ENCODE data around the gene HOXB7. TPM values are rescaled to one million over a fixed set of nuclear protein-coding genes. Genes with fewer than 3 reads are reported as not detected.

Gene HOXB7
- total RNA-seq, 1 experiment from 2014 or later: 28.2 TPM

GRCh38 chr17:48605991-48606891 lies 4.6 kb downstream of the HOXB7 start:
- DNase-seq: no peak
- Histone ChIP-seq H3K27me3 (ENCODE audit: insufficient read depth, low read depth) (no peaks in the 10 kb centered on the region), H3K4me1 (replicated peaks; ENCODE audit: insufficient read depth) (peaks cover 34% of the 10 kb centered on the region), H3K4me3 (no peak overlapping the region), H4K20me1 (ENCODE audit: insufficient read depth) (peaks cover 13% of the 10 kb centered on the region), H3K36me3 (ENCODE audit: low read depth) (no peaks in the 10 kb centered on the region), H3K9me2 (ENCODE audit: insufficient read depth) (no peaks in the 10 kb centered on the region), H3K79me2 (ENCODE audit: low read depth) (peaks cover 57% of the 10 kb centered on the region), H3F3A (ENCODE audit: insufficient read depth, low read depth) (peaks cover 22% of the 10 kb centered on the region), H3K27ac (no peak overlapping the region), H3K9me3 (ENCODE audit: insufficient read depth, low read depth) (no peaks in the 10 kb centered on the region), H3K4me2 (0 out of 2 replicates have a peak overlapping the region, but pooled peaks have one; percentile 93), H2AFZ (no peak overlapping the region)
- BruUV-seq (replicated peaks): no TSS peak
- ChIA-PET CTCF (no interaction called here), POLR2A (ENCODE audit: unreplicated experiment) (no interaction called here)
- intact Hi-C loops (cut with micrococcal nuclease; ENCODE audit: unreplicated experiment): no loop called here
- no peak for TF ChIP-seq EZH2 (IDR thresholded peaks at IDR 0.05; ENCODE audit: low read depth)
- TF ChIP-seq, protein P1, sequence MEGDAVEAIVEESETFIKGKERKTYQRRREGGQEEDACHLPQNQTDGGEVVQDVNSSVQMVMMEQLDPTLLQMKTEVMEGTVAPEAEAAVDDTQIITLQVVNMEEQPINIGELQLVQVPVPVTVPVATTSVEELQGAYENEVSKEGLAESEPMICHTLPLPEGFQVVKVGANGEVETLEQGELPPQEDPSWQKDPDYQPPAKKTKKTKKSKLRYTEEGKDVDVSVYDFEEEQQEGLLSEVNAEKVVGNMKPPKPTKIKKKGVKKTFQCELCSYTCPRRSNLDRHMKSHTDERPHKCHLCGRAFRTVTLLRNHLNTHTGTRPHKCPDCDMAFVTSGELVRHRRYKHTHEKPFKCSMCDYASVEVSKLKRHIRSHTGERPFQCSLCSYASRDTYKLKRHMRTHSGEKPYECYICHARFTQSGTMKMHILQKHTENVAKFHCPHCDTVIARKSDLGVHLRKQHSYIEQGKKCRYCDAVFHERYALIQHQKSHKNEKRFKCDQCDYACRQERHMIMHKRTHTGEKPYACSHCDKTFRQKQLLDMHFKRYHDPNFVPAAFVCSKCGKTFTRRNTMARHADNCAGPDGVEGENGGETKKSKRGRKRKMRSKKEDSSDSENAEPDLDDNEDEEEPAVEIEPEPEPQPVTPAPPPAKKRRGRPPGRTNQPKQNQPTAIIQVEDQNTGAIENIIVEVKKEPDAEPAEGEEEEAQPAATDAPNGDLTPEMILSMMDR (conservative IDR thresholded peaks at IDR 0.05): no peak

DNA sequence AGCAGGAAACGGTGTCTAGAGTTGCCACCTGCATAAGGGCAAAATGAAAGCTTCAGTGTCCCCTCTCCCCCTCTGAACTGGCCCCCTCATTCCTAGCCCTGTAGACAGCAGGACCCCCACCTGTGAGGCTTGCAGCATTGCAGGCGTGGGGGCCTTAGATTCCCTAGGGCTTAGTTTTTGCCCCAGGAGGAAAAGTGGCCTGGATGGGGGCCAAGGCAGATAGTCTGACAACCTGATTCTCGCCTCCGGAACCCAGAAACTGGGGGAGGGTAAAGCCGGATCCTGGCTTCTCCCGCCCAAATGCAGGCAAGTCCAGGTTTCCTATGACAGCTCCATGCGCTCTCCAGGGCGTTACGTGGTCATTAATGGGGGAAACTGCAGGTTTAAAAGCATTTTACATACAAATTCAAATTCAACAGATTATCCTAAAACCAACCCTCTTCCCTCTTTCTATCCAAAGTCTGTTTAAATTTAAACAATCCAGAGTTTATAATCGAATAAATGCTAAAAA lies 5.4 kb downstream of the HOXB7 start:
- peaks cover 20% of the 10 kb centered on the region for H4K20me1 ChIP-seq (ENCODE audit: insufficient read depth)
- no peaks in the 10 kb centered on the region for H3K27me3 ChIP-seq (ENCODE audit: insufficient read depth, low read depth)
- ChIA-PET POLR2A (ENCODE audit: unreplicated experiment) (no interaction called here), CTCF (no interaction called here)
- peak overlapping the region; percentile 74 for H3K4me3 ChIP-seq
- intact Hi-C loops (cut with micrococcal nuclease; ENCODE audit: unreplicated experiment): no loop called here
- H3K79me2 ChIP-seq (ENCODE audit: low read depth): peaks cover 63% of the 10 kb centered on the region
- DNase-seq: no peak
- peak overlapping the region; percentile 63 for H3K27ac ChIP-seq
- H3K4me2 ChIP-seq: peak overlapping the region; percentile 93
- H2AFZ ChIP-seq: peak overlapping the region; percentile 80
- peaks cover 22% of the 10 kb centered on the region for H3F3A ChIP-seq (ENCODE audit: insufficient read depth, low read depth)
- H3K9me2 ChIP-seq (ENCODE audit: insufficient read depth): no peaks in the 10 kb centered on the region
- TF ChIP-seq, protein P1 (conservative IDR thresholded peaks at IDR 0.05): no peak
- no peak for TF ChIP-seq EZH2 (IDR thresholded peaks at IDR 0.05; ENCODE audit: low read depth)
- H3K36me3 ChIP-seq (ENCODE audit: low read depth): no peaks in the 10 kb centered on the region
- BruUV-seq (replicated peaks): no TSS peak
- H3K9me3 ChIP-seq (ENCODE audit: insufficient read depth, low read depth): no peaks in the 10 kb centered on the region
- H3K4me1 ChIP-seq (replicated peaks; ENCODE audit: insufficient read depth): peaks cover 34% of the 10 kb centered on the region

GRCh38 chr17:48604770-48605329 lies 6.0 kb downstream of the HOXB7 start, which contains the start of gene HOXB6:
Gene HOXB6 (minus strand): TSS chr17:48604986. CDS start chr17:48598150, 6,836 bp downstream.
- Histone ChIP-seq H3K4me2 (peak within 1 kb of the TSS; percentile 93), H3K27ac (peak within 1 kb of the TSS; percentile 63), H3K36me3 (ENCODE audit: low read depth) (no peaks in the 10 kb centered on the region), H3K9me3 (ENCODE audit: insufficient read depth, low read depth) (no peaks in the 10 kb centered on the region), H3K79me2 (ENCODE audit: low read depth) (peaks cover 63% of the 10 kb centered on the region), H3K4me3 (peak within 1 kb of the TSS; percentile 74), H3K4me1 (replicated peaks; ENCODE audit: insufficient read depth) (peaks cover 33% of the 10 kb centered on the region), H3F3A (ENCODE audit: insufficient read depth, low read depth) (peaks cover 22% of the 10 kb centered on the region), H3K9me2 (ENCODE audit: insufficient read depth) (no peaks in the 10 kb centered on the region), H3K27me3 (ENCODE audit: insufficient read depth, low read depth) (no peaks in the 10 kb centered on the region), H4K20me1 (ENCODE audit: insufficient read depth) (peaks cover 27% of the 10 kb centered on the region), H2AFZ (peak within 1 kb of the TSS; percentile 80)
- TF ChIP-seq, protein P1 (conservative IDR thresholded peaks at IDR 0.05): no peak
- no peak for TF ChIP-seq EZH2 (IDR thresholded peaks at IDR 0.05; ENCODE audit: low read depth)
- CTCF ChIA-PET: interaction anchor here (0.7 kb wide), 2 partner anchors 8 to 303 kb away, joined by 3 to 12 read pairs; no protein-coding TSS in a partner anchor
- intact Hi-C loops (cut with micrococcal nuclease; ENCODE audit: unreplicated experiment): no loop called here
- no TSS peak for BruUV-seq (replicated peaks)
- POLR2A ChIA-PET (ENCODE audit: unreplicated experiment): no interaction called here
- DNase-seq: peak; percentile 60 to 72
